AG04449 (cell line): ENCODE measurements around the gene ANKRD11.
"Not testable (repeated sequence)": the region's sequence is repeated elsewhere in the genome, so short reads cannot be mapped to it uniquely, and the experiment has no call there.

Source experiments
- CTCF ChIA-PET: fragments of 350-600 bp; formaldehyde crosslinking; extraction: SDS; loops from one replicate; lab custom pipeline; 2021; ENCODE audit warnings: antibody characterized with exemption; lab: Yijun Ruan, JAX
- POLR2A ChIA-PET: fragments of 400-600, 350-600 bp; formaldehyde crosslinking; extraction: SDS; loops from one replicate; lab custom pipeline; 2020; ENCODE audit warnings: antibody characterized with exemption, inconsistent platforms; lab: Yijun Ruan, JAX
- DNase-seq: peaks from one replicate; pipeline ENCODE4 v3.0.0-alpha.2; 2010; ENCODE audit warnings: low read depth, low spot score
- H3K4me3 ChIP-seq: 2 replicates; pipeline ENCODE4 v1.5.1; 2011; ENCODE audit warnings: low read depth, mild to moderate bottlenecking, control low read depth, low read length
- TF ChIP-seq, protein P1 (sequence below): IDR thresholded peaks from one replicate; pipeline ENCODE4 v1.5.1; 2011; ENCODE audit warnings: mild to moderate bottlenecking, moderate library complexity, low read length, control low read depth, inconsistent platforms; ENCODE audit not compliant: insufficient read depth; ENCODE audit errors: missing control alignments

Gene ANKRD11

DNA sequence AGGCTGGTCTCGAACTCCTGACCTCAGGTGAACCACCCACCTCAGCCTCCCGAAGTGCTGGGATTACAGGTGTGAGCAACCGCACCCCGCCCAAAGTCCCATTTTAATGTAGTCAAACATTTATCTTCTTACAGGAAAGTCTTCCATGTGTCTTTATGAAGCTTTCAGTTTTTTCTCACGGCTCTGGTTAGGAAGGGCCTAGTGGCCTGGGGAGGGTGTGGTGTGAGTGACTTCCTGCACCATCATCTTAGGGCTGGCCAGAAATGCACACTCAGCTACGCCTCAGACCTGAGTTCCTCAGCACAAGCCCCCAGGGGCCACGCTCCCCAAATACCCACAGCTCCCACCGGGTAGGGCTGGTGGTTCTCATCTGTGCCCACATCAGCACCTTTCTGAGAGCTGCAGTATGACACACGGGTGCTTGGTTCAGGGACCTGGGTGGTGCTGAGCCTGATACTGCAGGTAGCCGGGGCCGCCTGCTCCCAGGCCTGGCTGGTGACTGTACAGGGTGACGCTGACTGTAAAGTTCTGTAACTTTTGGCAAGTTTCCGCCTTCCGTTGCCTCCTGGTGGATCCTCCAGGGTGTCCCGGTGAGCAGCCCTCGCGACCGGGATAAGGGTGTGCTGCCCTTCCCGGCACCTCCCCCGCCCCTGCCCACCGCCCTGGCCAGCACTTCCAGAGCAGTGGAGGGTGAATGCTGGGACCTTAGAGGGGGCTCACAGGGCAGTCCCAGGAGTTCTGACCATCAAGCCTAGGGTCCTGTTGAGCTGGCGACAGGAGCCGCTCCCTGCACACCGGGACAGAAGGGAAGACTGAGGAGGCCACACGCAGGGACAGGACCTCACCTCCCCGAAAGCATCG is 220.3 kb downstream of the ANKRD11 start:
- no peak overlapping the region for H3K4me3 ChIP-seq
- ChIA-PET POLR2A (no interaction called here), CTCF (interaction anchor here (2.1 kb wide), 1 partner anchor 19 kb away, joined by 10 read pairs; no protein-coding TSS in a partner anchor)
- TF ChIP-seq, protein P1, sequence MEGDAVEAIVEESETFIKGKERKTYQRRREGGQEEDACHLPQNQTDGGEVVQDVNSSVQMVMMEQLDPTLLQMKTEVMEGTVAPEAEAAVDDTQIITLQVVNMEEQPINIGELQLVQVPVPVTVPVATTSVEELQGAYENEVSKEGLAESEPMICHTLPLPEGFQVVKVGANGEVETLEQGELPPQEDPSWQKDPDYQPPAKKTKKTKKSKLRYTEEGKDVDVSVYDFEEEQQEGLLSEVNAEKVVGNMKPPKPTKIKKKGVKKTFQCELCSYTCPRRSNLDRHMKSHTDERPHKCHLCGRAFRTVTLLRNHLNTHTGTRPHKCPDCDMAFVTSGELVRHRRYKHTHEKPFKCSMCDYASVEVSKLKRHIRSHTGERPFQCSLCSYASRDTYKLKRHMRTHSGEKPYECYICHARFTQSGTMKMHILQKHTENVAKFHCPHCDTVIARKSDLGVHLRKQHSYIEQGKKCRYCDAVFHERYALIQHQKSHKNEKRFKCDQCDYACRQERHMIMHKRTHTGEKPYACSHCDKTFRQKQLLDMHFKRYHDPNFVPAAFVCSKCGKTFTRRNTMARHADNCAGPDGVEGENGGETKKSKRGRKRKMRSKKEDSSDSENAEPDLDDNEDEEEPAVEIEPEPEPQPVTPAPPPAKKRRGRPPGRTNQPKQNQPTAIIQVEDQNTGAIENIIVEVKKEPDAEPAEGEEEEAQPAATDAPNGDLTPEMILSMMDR: no peak
- DNase-seq: no peak

DNA sequence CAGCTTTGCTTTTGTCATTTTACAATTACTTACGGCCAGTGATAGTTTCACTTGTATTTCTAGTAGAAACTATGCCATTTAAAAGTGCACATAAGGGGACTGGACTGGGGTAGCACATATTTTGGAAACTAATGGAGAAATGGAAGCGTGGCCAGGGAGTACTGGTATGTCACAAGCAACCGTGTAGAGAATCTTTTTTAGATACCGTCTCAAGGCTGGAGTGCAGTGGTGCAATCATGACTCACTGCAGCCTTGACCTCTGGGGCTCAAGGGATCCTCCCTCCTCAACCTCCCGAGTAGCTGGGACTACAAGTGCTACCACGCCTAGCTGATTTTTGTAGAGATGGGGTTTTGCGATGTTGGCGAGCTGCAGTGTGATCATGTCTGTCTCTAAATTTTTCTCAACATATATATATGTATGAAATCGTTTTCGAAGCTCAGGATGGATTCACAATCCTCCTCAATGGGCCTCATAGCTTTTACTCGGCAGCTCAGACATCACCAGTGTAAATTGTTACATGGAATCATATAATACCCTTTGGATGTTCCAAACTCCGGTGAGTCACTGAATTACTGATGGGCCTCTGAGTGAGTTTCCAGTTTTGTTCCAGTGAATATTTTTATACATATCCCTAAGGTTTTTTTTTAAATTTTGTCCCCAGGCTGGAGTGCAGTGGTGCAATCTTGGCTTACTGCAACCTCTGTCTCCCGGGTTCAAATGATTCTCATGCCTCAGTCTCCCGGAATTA is 221.2 kb downstream of the ANKRD11 start:
- POLR2A ChIA-PET: interaction anchor here (0.6 kb wide), 1 partner anchor 435 kb away, joined by 3 read pairs; no protein-coding TSS in a partner anchor
- H3K4me3 ChIP-seq: no peak overlapping the region
- CTCF ChIA-PET: interaction anchor here (0.5 to 2.1 kb wide), 2 partner anchors 20 to 274 kb away, joined by 3 to 10 read pairs; no protein-coding TSS in a partner anchor
- TF ChIP-seq, protein P1: no peak
- no peak for DNase-seq

DNA sequence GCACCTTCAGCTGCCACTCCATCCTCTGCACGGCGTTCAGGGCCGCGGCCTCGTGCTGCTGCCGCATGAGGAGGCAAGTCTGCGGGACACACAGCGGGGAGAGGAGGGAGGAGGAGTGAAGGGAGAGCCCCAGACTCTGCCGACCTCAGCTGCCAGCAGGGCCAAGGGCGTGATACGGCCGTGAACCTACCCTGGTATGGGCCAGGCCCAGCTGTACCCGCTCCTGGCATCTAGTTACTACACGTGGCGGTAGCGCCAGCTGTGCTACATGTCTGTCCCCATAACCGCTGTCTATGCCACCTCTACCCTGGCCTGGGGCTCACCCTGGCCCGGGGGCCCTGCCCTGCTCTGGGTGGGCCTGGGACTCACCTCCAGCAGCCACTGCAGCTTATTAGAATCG is 221.8 kb downstream of the ANKRD11 start:
- DNase-seq: no peak
- ChIA-PET CTCF (interaction anchor here (0.5 to 2.1 kb wide), 2 partner anchors 21 to 275 kb away, joined by 3 to 10 read pairs; no protein-coding TSS in a partner anchor), POLR2A (no interaction called here)
- no peak overlapping the region for H3K4me3 ChIP-seq
- TF ChIP-seq, protein P1: no peak

DNA sequence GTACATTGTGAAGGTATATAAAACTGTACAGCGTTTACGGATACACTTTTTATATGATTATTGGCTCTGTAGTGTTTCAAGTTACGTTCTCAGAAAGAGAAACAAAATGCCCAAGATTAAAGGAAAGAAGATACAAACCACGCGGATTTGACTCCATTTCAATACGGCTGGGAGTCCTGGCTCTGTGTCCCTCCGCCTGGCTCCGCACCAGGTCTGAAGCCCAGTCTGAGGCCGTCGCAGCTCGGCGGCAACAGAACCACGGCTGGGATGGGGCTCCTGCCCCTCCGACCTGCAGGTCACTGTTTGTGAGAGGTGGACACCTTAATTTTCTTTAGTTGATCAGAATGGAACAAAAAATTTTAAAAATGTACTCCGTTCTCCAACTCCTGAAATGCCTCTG is 222.6 kb downstream of the ANKRD11 start:
- H3K4me3 ChIP-seq, DNase-seq: not testable (repeated sequence)
- ChIA-PET CTCF (interaction anchor here (1.5 kb wide), 1 partner anchor 21 kb away, joined by 5 read pairs; no protein-coding TSS in a partner anchor), POLR2A (interaction anchor here (1.0 kb wide), 1 partner anchor 241 kb away, joined by 3 read pairs; no protein-coding TSS in a partner anchor)

DNA sequence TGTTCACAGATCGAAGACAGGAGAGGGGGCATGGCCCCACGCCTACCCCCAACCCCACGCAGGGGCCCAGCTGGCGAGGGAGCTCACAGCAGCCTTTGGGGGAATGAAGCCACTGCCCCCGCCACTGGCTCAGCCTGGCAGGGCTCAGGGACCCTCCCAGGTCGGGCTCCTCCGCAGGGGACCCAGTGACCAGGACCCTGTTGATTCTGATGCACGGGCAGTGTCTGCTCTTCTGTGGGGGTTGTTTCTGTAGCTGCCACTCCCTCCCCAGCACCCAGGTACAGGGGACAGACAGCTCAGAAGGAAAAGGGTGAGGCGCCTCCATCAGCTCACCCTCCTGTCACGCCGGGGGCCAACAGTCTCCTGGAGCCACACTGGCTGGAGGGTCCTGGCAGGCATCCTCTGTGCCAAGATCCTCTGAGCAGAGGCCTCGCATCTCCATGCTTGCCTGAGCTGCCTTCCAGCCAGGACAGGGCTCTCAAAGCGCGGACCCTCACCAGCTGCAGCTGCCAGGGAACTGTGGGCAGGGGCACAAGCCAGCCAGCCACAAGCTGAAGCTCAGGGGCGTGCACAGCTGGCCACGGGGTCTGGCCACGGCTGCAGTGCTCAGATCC is 223.7 kb downstream of the ANKRD11 start:
- ChIA-PET CTCF (interaction anchor here (1.1 to 1.5 kb wide), 2 partner anchors 22 to 25 kb away, joined by 3 to 5 read pairs; no protein-coding TSS in a partner anchor), POLR2A (interaction anchor here (1.0 kb wide), 1 partner anchor 242 kb away, joined by 3 read pairs; no protein-coding TSS in a partner anchor)
- TF ChIP-seq, protein P1: no peak
- H3K4me3 ChIP-seq: no peak overlapping the region
- no peak for DNase-seq

DNA sequence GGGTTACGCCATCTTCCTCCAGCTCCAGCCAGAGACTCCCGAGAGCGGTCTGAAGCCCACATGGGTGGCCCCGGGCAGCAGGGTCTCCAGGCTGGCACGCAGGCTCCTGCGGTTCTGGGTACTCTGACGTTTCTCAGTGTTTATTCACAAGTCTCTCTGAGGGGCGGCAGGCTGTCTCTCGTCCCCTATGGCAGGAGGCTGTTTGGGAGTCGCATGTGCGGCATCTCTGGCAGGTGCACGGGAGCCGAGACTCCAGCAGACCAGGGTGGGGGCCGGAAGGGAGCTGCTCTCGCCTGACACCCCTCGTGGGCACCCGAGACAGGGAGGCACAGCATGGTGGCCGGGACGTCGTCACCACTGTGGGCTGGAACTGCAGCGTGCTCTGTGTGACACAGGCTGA is 224.7 kb downstream of the ANKRD11 start:
- TF ChIP-seq, protein P1: no peak
- no peak overlapping the region for H3K4me3 ChIP-seq
- no peak for DNase-seq
- ChIA-PET CTCF (no interaction called here), POLR2A (no interaction called here)
